ENCODE data around the gene FKBP6.
A peak's percentile ranks its signal among the peaks of the same experiment; 100 is the strongest.
"Not testable (repeated sequence)": the region's sequence is repeated elsewhere in the genome, so short reads cannot be mapped to it uniquely, and the experiment has no call there.

Gene FKBP6

GRCh38 chr7:73308074-73308664 is 19.8 kb upstream of the FKBP6 start:
- Histone ChIP-seq H3K27ac (ENCODE audit: low read length) (peak overlapping the region; percentile 80), H3K27me3 (ENCODE audit: insufficient read depth, low read length, poor library complexity) (no peaks in the 10 kb centered on the region), H3K4me1 (ENCODE audit: insufficient read depth, low read length) (peaks cover 30% of the 10 kb centered on the region), H3K9me3 (ENCODE audit: insufficient read depth, low read length, severe bottlenecking) (no peaks in the 10 kb centered on the region), H3K4me2 (ENCODE audit: insufficient read depth, low read length) (peak overlapping the region; percentile 77), H2AFZ (ENCODE audit: low read depth, low read length) (peak overlapping the region; percentile 76), H3K36me3 (ENCODE audit: insufficient read depth, low read length) (peaks cover 46% of the 10 kb centered on the region), H3K79me2 (ENCODE audit: insufficient read depth, low read length) (peaks cover 36% of the 10 kb centered on the region), H3K9ac (ENCODE audit: low read depth, low read length) (peak overlapping the region; percentile 71), H3K4me3 (ENCODE audit: low read depth in 1 of 2, low read length in 2 of 2) (peak overlapping the region; percentile 49 to 64; a peak in 3 of 4 replicates), H4K20me1 (ENCODE audit: insufficient read depth, low read length) (peaks cover 25% of the 10 kb centered on the region; the same call in 1 of the 2 replicates)
- DNase-seq (no peak), ATAC-seq (ENCODE audit: insufficient read depth, low read depth) (peak; percentile 56)
- TF ChIP-seq EZH2 (IDR thresholded peaks at IDR 0.05; ENCODE audit: borderline replicate concordance, low read depth, low read length, severe bottlenecking) = no peak
- no peak for TF ChIP-seq CTCF (IDR thresholded peaks at IDR 0.05; ENCODE audit: borderline replicate concordance, extremely low read depth, low read length, poor library complexity, severe bottlenecking)

GRCh38 chr7:73308665-73309214 is 19.2 kb upstream of the FKBP6 start, which contains the start of gene NSUN5:
Gene NSUN5, minus strand, starts transcription at chr7:73308826. Its CDS starts 36 bp downstream, at chr7:73308790.
- ATAC-seq (ENCODE audit: insufficient read depth, low read depth) = peak; percentile 95
- no peak for TF ChIP-seq CTCF (IDR thresholded peaks at IDR 0.05; ENCODE audit: borderline replicate concordance, extremely low read depth, low read length, poor library complexity, severe bottlenecking)
- TF ChIP-seq EZH2 (IDR thresholded peaks at IDR 0.05; ENCODE audit: borderline replicate concordance, low read depth, low read length, severe bottlenecking) = no peak
- peak; percentile 94 for DNase-seq
- peaks cover 40% of the 10 kb centered on the region for H3K36me3 ChIP-seq (ENCODE audit: insufficient read depth, low read length)
- H3K4me1 ChIP-seq (ENCODE audit: insufficient read depth, low read length) = peaks cover 30% of the 10 kb centered on the region
- H3K4me3 ChIP-seq (ENCODE audit: low read depth in 1 of 2, low read length in 2 of 2) = peak within 1 kb of the TSS; percentile 49 to 64; a peak in 3 of 4 replicates
- peaks cover 36% of the 10 kb centered on the region for H3K79me2 ChIP-seq (ENCODE audit: insufficient read depth, low read length)
- H3K9ac ChIP-seq (ENCODE audit: low read depth, low read length) = peak within 1 kb of the TSS; percentile 71
- H3K27me3 ChIP-seq (ENCODE audit: insufficient read depth, low read length, poor library complexity) = no peaks in the 10 kb centered on the region
- H3K9me3 ChIP-seq (ENCODE audit: insufficient read depth, low read length, severe bottlenecking) = no peaks in the 10 kb centered on the region
- H3K27ac ChIP-seq (ENCODE audit: low read length) = peak within 1 kb of the TSS; percentile 80
- H4K20me1 ChIP-seq (ENCODE audit: insufficient read depth, low read length) = peaks cover 25% of the 10 kb centered on the region; the same call in 1 of the 2 replicates
- peak within 1 kb of the TSS; percentile 76 for H2AFZ ChIP-seq (ENCODE audit: low read depth, low read length)
- peak within 1 kb of the TSS; percentile 77 for H3K4me2 ChIP-seq (ENCODE audit: insufficient read depth, low read length)

GRCh38 chr7:73311421-73311820 is 16.5 kb upstream of the FKBP6 start:
- H3K9me3 ChIP-seq (ENCODE audit: insufficient read depth, low read length, severe bottlenecking); ATAC-seq (ENCODE audit: insufficient read depth, low read depth); H3K9ac ChIP-seq (ENCODE audit: low read depth, low read length); H2AFZ ChIP-seq (ENCODE audit: low read depth, low read length); DNase-seq; H3K4me3 ChIP-seq (ENCODE audit: low read depth in 1 of 2, low read length in 2 of 2); H3K4me2 ChIP-seq (ENCODE audit: insufficient read depth, low read length); H3K27ac ChIP-seq (ENCODE audit: low read length); H3K27me3 ChIP-seq (ENCODE audit: insufficient read depth, low read length, poor library complexity): not testable (repeated sequence)
- Histone ChIP-seq H3K36me3 (ENCODE audit: insufficient read depth, low read length) (peaks cover 16% of the 10 kb centered on the region), H3K79me2 (ENCODE audit: insufficient read depth, low read length) (peaks cover 30% of the 10 kb centered on the region), H4K20me1 (ENCODE audit: insufficient read depth, low read length) (peaks cover 15% of the 10 kb centered on the region; the same call in 1 of the 2 replicates), H3K4me1 (ENCODE audit: insufficient read depth, low read length) (peaks cover 28% of the 10 kb centered on the region)

GRCh38 chr7:73312831-73313520 is 15.0 kb upstream of the FKBP6 start:
- no peak overlapping the region for H3K9ac ChIP-seq (ENCODE audit: low read depth, low read length)
- no peak overlapping the region for H3K27ac ChIP-seq (ENCODE audit: low read length)
- no peak overlapping the region for H2AFZ ChIP-seq (ENCODE audit: low read depth, low read length)
- no peaks in the 10 kb centered on the region for H3K9me3 ChIP-seq (ENCODE audit: insufficient read depth, low read length, severe bottlenecking)
- H3K4me2 ChIP-seq (ENCODE audit: insufficient read depth, low read length) = no peak overlapping the region
- no peak overlapping the region for H3K4me3 ChIP-seq (ENCODE audit: low read depth in 1 of 2, low read length in 2 of 2)
- H3K4me1 ChIP-seq (ENCODE audit: insufficient read depth, low read length) = peaks cover 13% of the 10 kb centered on the region
- ATAC-seq (ENCODE audit: insufficient read depth, low read depth) (no peak), DNase-seq (no peak)
- peaks cover under 1% of the 10 kb centered on the region; the same call in 1 of the 2 replicates for H3K36me3 ChIP-seq (ENCODE audit: insufficient read depth, low read length)
- H4K20me1 ChIP-seq (ENCODE audit: insufficient read depth, low read length) = 0 out of 2 replicates have a peak, but pooled peaks cover under 1% of the 10 kb centered on the region
- no peaks in the 10 kb centered on the region for H3K27me3 ChIP-seq (ENCODE audit: insufficient read depth, low read length, poor library complexity)
- no peak for TF ChIP-seq EZH2 (IDR thresholded peaks at IDR 0.05; ENCODE audit: borderline replicate concordance, low read depth, low read length, severe bottlenecking)
- TF ChIP-seq CTCF (IDR thresholded peaks at IDR 0.05; ENCODE audit: borderline replicate concordance, extremely low read depth, low read length, poor library complexity, severe bottlenecking) = no peak
- H3K79me2 ChIP-seq (ENCODE audit: insufficient read depth, low read length) = peaks cover 15% of the 10 kb centered on the region

Measured in DND-41 (cell line).